ENCODE results near the gene MORC3.

DNA sequence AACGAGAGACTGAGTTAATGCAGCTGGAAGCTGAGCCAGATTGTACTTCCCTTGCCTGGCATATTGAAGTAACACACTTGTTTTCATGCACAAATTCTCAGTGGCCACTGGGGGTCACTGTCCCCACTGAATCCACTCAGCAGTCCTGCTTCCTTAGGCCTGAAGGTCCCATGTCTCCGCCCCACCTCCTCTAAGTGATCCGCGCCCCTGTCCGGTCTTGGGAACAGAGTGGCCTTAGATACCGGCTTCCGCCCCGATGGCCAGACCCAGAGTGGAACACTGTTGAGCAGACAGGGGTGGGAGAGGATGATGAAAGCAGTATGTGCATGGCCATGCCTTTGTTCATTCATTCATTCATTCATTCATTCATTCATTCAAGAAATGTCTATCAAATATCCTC, 100.0 kb downstream of the MORC3 start:
- TF ChIP-seq, protein P1, sequence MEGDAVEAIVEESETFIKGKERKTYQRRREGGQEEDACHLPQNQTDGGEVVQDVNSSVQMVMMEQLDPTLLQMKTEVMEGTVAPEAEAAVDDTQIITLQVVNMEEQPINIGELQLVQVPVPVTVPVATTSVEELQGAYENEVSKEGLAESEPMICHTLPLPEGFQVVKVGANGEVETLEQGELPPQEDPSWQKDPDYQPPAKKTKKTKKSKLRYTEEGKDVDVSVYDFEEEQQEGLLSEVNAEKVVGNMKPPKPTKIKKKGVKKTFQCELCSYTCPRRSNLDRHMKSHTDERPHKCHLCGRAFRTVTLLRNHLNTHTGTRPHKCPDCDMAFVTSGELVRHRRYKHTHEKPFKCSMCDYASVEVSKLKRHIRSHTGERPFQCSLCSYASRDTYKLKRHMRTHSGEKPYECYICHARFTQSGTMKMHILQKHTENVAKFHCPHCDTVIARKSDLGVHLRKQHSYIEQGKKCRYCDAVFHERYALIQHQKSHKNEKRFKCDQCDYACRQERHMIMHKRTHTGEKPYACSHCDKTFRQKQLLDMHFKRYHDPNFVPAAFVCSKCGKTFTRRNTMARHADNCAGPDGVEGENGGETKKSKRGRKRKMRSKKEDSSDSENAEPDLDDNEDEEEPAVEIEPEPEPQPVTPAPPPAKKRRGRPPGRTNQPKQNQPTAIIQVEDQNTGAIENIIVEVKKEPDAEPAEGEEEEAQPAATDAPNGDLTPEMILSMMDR (IDR thresholded peaks at IDR 0.05): peak in 3 of 4 experiments; percentile 61 to 74 (median 64)
- no peak for TF ChIP-seq EP300 (IDR thresholded peaks at IDR 0.05)
